SU-DHL-6 (cell line): ENCODE results near the gene ANXA8.

Experiments used
- CTCF ChIP-seq: fragments of 200-600 bp; sonication (generic); IDR thresholded peaks from one replicate; pipeline ENCODE4 v1.5.1; 2017; ENCODE audit warnings: antibody characterized with exemption, mild to moderate bottlenecking, low read length, moderate library complexity; ENCODE audit not compliant: insufficient read depth, poor library complexity, severe bottlenecking
- EZH2phosphoT487 ChIP-seq: fragments of 200-600 bp; sonication (generic), shearing (Covaris generic); conservative IDR thresholded peaks from 2 replicates; pipeline ENCODE4 v1.6.1; 2018; ENCODE audit warnings: mild to moderate bottlenecking, antibody characterized with exemption, low read length, moderate library complexity, mixed read lengths

- TF ChIP-seq CTCF (no peak), EZH2phosphoT487 (no peak)
Measured at GRCh38 chr10:47442351-47442750, 41.6 kb downstream of the ANXA8 start.
